ENCODE results near the gene RB1.
A peak's percentile ranks its signal among the peaks of the same experiment; 100 is the strongest.
"Not testable (repeated sequence)": the region's sequence is repeated elsewhere in the genome, so short reads cannot be mapped to it uniquely, and the experiment has no call there.

Gene RB1

DNA sequence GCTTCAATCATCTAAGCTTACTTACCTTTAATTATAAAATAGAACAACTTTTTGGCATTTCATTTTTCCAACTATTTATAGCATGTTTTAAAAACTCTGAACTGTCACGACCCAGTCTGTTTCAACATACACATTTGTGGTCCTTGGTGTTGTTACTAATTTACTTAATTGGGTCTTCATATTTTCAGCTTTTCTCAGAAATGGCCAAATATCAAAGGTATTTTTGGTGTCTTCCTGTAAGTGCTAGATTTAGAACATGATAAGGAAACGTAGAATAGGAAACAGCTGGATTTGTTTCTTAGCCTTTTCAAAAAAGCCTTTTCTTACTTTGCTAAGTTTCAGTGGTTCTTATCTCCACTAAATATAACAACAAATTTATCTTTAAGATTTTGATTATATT lies 97.9 kb downstream of the RB1 start:
- TF ChIP-seq TAF1 (IDR thresholded peaks at IDR 0.05; ENCODE audit: borderline replicate concordance, low read depth, low read length) (no peak), POLR2AphosphoS5 (IDR thresholded peaks at IDR 0.05; ENCODE audit: low read depth, low read length) (no peak), POLR2A (IDR thresholded peaks at IDR 0.05; ENCODE audit: low read depth, low read length) (no peak)
- FAIRE-seq (no peak), DNase-seq (ENCODE audit: insufficient read length) (no peak)

DNA sequence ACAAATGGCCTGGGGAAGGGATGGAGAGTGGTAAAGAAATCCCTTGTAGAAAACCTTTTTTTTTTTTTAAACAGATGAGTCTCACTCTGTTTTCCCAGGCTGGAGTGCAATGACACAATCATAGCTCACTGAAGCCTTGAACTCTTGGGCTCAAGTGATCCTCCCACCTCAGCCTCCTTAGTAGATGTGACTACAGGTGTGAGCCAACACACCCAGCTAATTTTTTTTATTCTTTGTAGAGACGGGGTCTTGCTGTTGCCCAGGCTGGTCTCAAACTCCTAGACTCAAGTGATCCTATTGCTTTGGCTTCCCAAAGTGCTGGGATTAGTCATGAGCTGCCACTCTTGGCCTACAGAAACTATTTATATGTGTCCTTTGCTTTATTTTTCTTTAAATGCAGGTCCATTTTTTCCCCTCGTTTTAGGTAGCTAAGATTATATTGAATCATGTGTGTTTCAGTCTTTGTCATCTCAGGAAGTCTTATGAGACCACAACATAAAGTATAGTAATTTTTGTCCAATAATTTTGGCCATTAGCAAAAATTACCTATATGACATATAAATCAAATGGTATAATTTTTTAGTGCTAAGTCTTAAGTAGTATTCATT lies 98.9 kb downstream of the RB1 start:
- TF ChIP-seq POLR2A (IDR thresholded peaks at IDR 0.05; ENCODE audit: low read depth, low read length) (no peak), TAF1 (IDR thresholded peaks at IDR 0.05; ENCODE audit: borderline replicate concordance, low read depth, low read length) (no peak), POLR2AphosphoS5 (IDR thresholded peaks at IDR 0.05; ENCODE audit: low read depth, low read length) (no peak)
- peak; percentile 42 for FAIRE-seq
- no peak for DNase-seq (ENCODE audit: insufficient read length)

DNA sequence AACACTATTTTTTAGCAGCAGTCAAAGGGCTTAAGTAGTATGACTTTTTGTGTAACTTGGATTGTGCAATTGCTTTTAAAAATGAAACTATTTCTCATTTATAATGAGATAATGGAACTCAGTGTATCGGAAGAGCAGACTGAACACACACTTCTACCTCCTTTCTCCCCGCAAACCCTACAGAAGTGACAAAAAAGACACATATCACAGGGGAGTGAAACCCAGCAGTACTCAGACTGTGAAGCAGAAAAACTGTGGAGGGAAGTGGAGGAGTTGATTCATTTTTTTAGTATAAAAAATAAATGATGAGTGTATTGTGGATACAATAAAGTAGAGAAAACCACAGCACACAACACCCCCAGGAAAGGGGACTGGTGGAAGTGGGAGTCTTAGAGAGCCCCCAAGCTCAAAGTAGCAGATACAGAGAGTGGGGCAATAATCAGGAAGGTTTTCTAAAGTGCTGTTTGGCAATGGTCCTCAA lies 99.6 kb downstream of the RB1 start:
- DNase-seq (ENCODE audit: insufficient read length) (no peak), FAIRE-seq (no peak)
- TF ChIP-seq POLR2AphosphoS5 (IDR thresholded peaks at IDR 0.05; ENCODE audit: low read depth, low read length) (no peak), POLR2A (IDR thresholded peaks at IDR 0.05; ENCODE audit: low read depth, low read length) (no peak), TAF1 (IDR thresholded peaks at IDR 0.05; ENCODE audit: borderline replicate concordance, low read depth, low read length) (no peak)

DNA sequence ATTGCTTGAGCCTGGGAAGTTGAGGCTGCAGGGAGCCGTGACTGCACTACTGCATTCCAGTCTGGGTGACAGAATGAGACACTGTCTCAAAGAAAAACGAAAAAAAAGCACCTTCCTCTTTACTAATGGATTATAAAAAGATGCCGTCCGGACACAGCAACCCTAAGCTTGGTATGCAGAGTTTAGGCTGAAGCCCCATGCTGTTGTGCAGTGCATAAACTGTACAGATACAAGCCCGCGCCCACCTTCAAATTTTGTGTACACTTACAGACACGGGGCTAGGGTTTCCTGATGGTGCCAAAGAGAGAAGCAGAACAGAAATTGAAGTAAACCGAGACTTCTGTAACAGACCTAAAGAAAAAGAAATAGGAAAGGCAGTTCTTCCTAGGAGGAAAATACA lies 100.4 kb downstream of the RB1 start:
- DNase-seq (ENCODE audit: insufficient read length) (no peak), FAIRE-seq (no peak)
- no peak for TF ChIP-seq POLR2A (IDR thresholded peaks at IDR 0.05; ENCODE audit: low read depth, low read length)
- TF ChIP-seq POLR2AphosphoS5 (IDR thresholded peaks at IDR 0.05; ENCODE audit: low read depth, low read length), result no peak
- no peak for TF ChIP-seq TAF1 (IDR thresholded peaks at IDR 0.05; ENCODE audit: borderline replicate concordance, low read depth, low read length)

DNA sequence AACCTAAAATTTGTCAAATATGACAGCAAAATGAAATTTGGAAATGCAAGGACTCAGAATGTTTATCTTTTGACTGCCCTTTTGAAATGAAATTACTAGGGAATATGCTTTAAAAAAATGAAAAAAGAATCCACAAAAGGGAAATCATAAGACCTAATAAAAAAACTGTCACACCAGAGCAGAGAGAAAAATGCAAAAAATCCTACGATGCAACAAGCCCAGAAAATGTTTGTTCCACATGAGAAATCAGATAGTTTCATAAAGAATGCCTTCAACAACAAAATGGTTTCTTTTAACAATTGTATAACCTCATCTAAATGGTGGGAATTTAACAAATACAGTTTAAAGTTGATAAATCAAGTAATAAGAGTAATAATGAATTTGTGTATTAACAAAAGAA lies 101.4 kb downstream of the RB1 start:
- DNase-seq (ENCODE audit: insufficient read length), result no peak
- no peak for FAIRE-seq
- no peak for TF ChIP-seq POLR2A (IDR thresholded peaks at IDR 0.05; ENCODE audit: low read depth, low read length)
- TF ChIP-seq TAF1 (IDR thresholded peaks at IDR 0.05; ENCODE audit: borderline replicate concordance, low read depth, low read length), result no peak
- no peak for TF ChIP-seq POLR2AphosphoS5 (IDR thresholded peaks at IDR 0.05; ENCODE audit: low read depth, low read length)

DNA sequence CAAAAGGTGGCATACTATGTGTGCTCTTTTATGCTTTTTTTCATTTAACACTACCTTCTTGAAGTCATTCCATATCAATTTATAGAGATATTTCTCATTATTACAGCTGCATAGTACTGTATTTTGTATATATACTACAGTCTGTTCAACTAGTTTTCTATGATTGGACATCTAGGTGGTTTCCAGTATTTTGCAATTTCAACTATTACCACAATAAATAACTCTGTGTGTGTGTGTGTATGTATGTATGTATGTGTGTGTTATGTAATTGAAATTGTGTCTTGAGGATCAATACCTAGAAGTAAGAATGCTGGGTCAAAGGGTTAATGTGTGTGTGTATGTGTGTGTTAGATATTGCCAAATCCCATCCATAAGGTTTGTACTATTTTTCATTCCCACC lies 102.3 kb downstream of the RB1 start:
- FAIRE-seq, result no peak

DNA sequence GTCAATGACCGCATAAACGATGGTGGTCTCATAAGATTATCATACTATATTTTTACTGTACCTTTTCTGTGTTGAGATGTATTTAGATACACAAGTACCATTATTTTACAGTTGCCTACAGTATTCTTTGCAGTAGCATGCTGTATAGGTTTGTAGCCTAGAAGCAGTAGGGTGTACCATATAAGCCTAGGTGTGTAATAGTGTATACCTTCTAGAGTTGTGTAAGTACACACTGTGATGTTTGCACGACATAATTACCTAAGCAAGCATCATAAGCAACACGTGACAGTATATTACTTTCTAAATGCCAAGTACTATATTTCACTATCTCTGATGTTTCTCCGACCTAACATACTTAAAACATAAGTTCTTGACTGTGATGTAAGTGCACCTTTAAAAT lies 106.6 kb downstream of the RB1 start:
- no peak for FAIRE-seq
- DNase-seq (ENCODE audit: insufficient read length), result no peak
- TF ChIP-seq TAF1 (IDR thresholded peaks at IDR 0.05; ENCODE audit: borderline replicate concordance, low read depth, low read length), result no peak
- no peak for TF ChIP-seq POLR2AphosphoS5 (IDR thresholded peaks at IDR 0.05; ENCODE audit: low read depth, low read length)
- TF ChIP-seq POLR2A (IDR thresholded peaks at IDR 0.05; ENCODE audit: low read depth, low read length), result no peak

More for the DNA sequence above, 102.3 kb downstream of the RB1 start:
- no peak for TF ChIP-seq TAF1 (IDR thresholded peaks at IDR 0.05; ENCODE audit: borderline replicate concordance, low read depth, low read length)
- no peak for DNase-seq (ENCODE audit: insufficient read length)

DNA sequence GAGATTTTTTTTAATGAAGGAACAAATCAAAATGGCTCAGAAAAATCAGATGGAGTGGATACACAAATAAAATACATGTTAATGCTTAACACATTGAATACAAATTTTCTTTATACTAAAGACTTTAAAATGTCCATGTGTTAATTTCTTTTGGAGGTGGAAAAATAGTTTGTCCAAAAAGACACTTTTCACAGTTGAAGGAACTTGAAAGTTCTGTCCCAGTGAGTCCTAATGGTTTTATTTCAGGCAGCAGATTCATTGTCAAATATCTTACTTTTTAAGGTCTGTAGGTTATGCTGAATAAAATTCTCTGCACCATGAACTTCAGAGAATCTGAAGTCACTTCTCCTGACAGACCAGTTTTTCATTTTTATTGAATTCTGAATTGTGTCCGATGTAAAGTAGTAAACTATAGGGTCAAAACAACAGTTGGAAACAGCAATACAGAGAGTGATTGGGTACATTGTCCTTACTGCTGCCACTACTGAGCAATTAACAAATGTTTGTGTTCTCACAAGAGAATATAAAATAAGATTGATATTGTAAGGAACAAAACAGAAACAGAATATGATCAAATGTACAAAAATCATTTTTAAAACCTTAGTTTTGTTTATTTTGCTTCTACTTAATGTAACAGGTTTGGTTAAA lies 107.7 kb downstream of the RB1 start:
- no peak for FAIRE-seq
- TF ChIP-seq POLR2A (IDR thresholded peaks at IDR 0.05; ENCODE audit: low read depth, low read length) (no peak), POLR2AphosphoS5 (IDR thresholded peaks at IDR 0.05; ENCODE audit: low read depth, low read length) (no peak), TAF1 (IDR thresholded peaks at IDR 0.05; ENCODE audit: borderline replicate concordance, low read depth, low read length) (no peak)
- no peak for DNase-seq (ENCODE audit: insufficient read length)

DNA sequence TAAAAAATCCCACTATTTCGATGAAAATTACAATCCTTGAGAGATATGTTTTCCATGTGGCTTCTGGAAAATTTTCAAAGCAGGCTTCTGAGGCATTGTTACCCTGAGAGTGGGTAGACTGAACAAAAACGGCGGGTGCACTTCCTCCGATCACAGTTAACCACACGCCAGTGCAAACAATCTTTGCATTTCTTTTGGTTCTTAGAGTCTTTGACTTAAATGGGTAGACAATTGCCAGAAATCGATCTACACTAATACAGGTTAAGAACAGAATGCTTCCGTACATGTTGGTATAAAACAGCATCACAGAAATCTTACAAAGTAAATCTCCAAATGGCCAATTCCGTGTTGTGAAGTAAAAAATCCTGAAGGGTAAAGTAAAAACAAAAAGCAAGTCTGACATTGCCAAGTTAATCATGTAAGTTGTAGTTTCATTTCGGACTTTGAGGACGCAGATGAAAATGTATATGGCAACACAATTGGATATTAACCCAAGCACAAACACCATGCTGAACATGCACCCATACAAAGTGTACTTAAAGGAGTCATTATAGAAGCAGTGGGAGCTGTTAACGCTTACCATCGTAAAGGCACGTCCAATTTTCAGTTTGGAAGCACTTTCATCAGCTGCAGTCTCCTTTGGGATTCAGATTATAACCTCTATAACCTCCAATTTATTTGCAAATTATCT lies 108.4 kb downstream of the RB1 start:
- DNase-seq (ENCODE audit: insufficient read length), result no peak

DNA sequence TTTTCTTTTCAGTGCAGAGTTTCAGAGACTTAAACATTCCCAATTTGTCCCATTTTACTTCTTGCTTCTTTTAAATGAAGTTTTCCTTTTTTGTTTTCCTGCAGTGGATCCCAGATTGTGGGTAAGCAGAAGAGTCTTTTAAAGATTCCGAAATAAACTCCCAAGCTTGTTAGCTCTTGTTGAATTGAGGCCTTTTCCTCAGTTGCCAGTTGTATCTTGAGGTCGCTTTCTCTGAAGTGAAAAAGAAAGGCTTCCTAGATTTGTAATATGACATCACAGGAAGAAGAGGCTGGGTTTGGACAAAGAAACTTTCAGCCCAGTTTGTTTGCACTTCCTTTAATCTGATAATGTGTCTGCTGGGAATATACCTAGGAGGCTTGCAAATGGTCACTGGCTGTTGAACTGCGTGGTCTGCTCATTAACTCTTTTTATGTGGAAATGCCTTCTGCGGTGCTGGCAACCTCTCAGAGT lies 109.4 kb downstream of the RB1 start, which contains the start of gene LPAR6:
Gene LPAR6, minus strand, starts transcription at position 233 of the 471 bp plus-strand sequence. CDS start 690 bp downstream, outside the sequence.
- FAIRE-seq (no peak), DNase-seq (ENCODE audit: insufficient read length) (no peak)

More for the DNA sequence above, 108.4 kb downstream of the RB1 start:
- FAIRE-seq, result no peak
- TF ChIP-seq POLR2AphosphoS5 (IDR thresholded peaks at IDR 0.05; ENCODE audit: low read depth, low read length) (no peak), TAF1 (IDR thresholded peaks at IDR 0.05; ENCODE audit: borderline replicate concordance, low read depth, low read length) (no peak), POLR2A (IDR thresholded peaks at IDR 0.05; ENCODE audit: low read depth, low read length) (no peak)

DNA sequence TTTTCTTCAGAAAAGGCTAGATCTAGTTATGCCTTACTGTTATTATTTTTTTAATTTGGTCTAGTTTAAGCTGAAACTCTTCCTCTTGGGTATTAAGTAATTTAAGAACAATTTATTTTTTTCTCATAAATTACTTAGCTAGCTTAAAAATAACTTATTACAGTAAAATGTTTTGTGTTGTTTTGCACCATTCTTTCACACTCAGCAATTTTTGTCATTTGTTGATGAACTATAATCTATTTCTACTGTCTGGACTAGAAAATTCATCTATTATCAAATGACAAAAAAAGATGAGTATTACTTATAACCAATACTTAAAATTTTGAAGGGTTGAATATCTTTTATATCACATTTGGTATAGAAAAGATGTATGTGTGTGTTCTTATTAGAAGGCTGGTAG lies 111.0 kb downstream of the RB1 start:
- no peak for FAIRE-seq
- DNase-seq (ENCODE audit: insufficient read length), result no peak
- no peak for TF ChIP-seq TAF1 (IDR thresholded peaks at IDR 0.05; ENCODE audit: borderline replicate concordance, low read depth, low read length)

More for the DNA sequence above, 109.4 kb downstream of the RB1 start, which contains the start of gene LPAR6:
- TF ChIP-seq POLR2A (IDR thresholded peaks at IDR 0.05; ENCODE audit: low read depth, low read length), result no peak
- TF ChIP-seq POLR2AphosphoS5 (IDR thresholded peaks at IDR 0.05; ENCODE audit: low read depth, low read length), result no peak
- no peak for TF ChIP-seq TAF1 (IDR thresholded peaks at IDR 0.05; ENCODE audit: borderline replicate concordance, low read depth, low read length)

DNA sequence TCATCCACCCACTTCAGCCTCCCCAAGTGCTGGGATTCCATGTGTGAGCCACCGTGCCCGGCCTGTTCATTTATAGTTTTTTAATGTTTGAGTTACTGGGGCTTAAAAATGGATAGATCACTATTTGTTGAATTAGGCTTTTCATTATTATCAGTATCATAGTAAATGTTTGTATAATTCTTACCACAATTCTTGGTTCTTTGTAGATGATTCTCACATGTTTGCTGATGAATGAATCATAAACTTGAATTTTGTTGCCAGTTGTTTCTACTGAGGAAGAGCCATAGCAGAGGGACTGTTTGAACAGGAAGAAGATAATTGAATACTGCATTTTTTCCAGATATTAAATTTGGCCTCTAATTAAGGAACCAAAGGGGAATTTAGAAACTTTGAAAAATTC lies 112.0 kb downstream of the RB1 start:
- DNase-seq (ENCODE audit: insufficient read length), result no peak
- no peak for TF ChIP-seq POLR2AphosphoS5 (IDR thresholded peaks at IDR 0.05; ENCODE audit: low read depth, low read length)
- no peak for TF ChIP-seq POLR2A (IDR thresholded peaks at IDR 0.05; ENCODE audit: low read depth, low read length)
- no peak for TF ChIP-seq TAF1 (IDR thresholded peaks at IDR 0.05; ENCODE audit: borderline replicate concordance, low read depth, low read length)
- FAIRE-seq, result no peak

DNA sequence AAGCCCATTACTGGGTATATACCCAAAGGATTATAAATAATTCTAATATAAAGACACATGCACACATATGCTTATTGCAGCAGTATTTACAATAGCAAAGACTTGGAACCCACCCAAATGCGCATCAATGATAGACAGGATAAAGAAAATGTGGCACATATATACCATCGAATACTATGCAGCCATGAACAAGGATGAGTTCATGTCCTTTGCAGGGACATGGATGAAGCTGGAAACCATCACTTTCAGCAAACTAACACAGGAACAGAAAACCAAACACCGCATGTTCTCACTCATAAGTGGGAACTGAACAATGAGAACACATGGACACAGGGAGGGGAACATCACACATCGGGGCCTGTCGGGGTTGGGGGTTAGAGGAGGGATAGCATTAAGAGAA lies 118.5 kb downstream of the RB1 start:
- FAIRE-seq; DNase-seq (ENCODE audit: insufficient read length): not testable (repeated sequence)

Measured in GM12892 (cell line).